Skeletal muscle satellite cell (primary cell): ENCODE measurements around the gene ENTHD1.
"Not testable (repeated sequence)": the region's sequence is repeated elsewhere in the genome, so short reads cannot be mapped to it uniquely, and the experiment has no call there.

Experiments
- H3K27me3 ChIP-seq: 2 replicates; pipeline ENCODE4 v1.7.0; 2013; ENCODE audit warnings: low read length; ENCODE audit not compliant: control insufficient read depth, insufficient read depth
- H3K36me3 ChIP-seq: 2 replicates; pipeline ENCODE4 v1.7.0; 2013; ENCODE audit warnings: mild to moderate bottlenecking, control low read depth, low read length; ENCODE audit not compliant: insufficient read depth
- H3K4me1 ChIP-seq: 2 replicates; pipeline ENCODE4 v1.7.0; 2013; ENCODE audit warnings: low read length; ENCODE audit not compliant: control insufficient read depth, insufficient read depth
- H3K4me2 ChIP-seq: 2 replicates; pipeline ENCODE4 v1.7.0; 2013; ENCODE audit warnings: mild to moderate bottlenecking, low read length
- H3K4me3 ChIP-seq: 2 replicates; pipeline ENCODE4 v1.7.0; 2013; ENCODE audit warnings: low read length
- H3K9ac ChIP-seq: 2 replicates; pipeline ENCODE4 v1.7.0; 2013; ENCODE audit warnings: mild to moderate bottlenecking, low read depth, low read length, moderate library complexity
- H3K9me3 ChIP-seq: replicated peaks from 2 replicates; pipeline ENCODE4 v1.7.0; 2013; ENCODE audit warnings: mild to moderate bottlenecking, control low read depth, low read length

The ENTHD1 gene

GRCh38 chr22:39734866-39735265, 158.7 kb downstream of the ENTHD1 start:
- no peaks in the 10 kb centered on the region for H3K9me3 ChIP-seq
- H3K4me3 ChIP-seq: no peak overlapping the region
- peaks cover 45% of the 10 kb centered on the region for H3K27me3 ChIP-seq
- H3K9ac ChIP-seq: no peak overlapping the region
- no peaks in the 10 kb centered on the region for H3K36me3 ChIP-seq
- H3K4me2 ChIP-seq: no peak overlapping the region
- H3K4me1 ChIP-seq: no peaks in the 10 kb centered on the region

- H3K4me2 ChIP-seq, H3K4me3 ChIP-seq, H3K9me3 ChIP-seq, H3K36me3 ChIP-seq, H3K4me1 ChIP-seq, H3K9ac ChIP-seq: not testable (repeated sequence)
- H3K27me3 ChIP-seq: peaks cover 45% of the 10 kb centered on the region
Observed at GRCh38 chr22:39734046-39734445, 159.5 kb downstream of the ENTHD1 start.

GRCh38 chr22:39733191-39733590, 160.4 kb downstream of the ENTHD1 start:
- H3K9me3 ChIP-seq: no peaks in the 10 kb centered on the region
- H3K36me3 ChIP-seq: no peaks in the 10 kb centered on the region
- no peaks in the 10 kb centered on the region for H3K4me1 ChIP-seq
- H3K9ac ChIP-seq: no peak overlapping the region
- H3K4me3 ChIP-seq: no peak overlapping the region
- peaks cover 44% of the 10 kb centered on the region for H3K27me3 ChIP-seq
- H3K4me2 ChIP-seq: no peak overlapping the region

- H3K4me3 ChIP-seq: no peak overlapping the region
- no peaks in the 10 kb centered on the region for H3K36me3 ChIP-seq
- no peaks in the 10 kb centered on the region for H3K4me1 ChIP-seq
- H3K9ac ChIP-seq: no peak overlapping the region
- H3K4me2 ChIP-seq: no peak overlapping the region
- H3K9me3 ChIP-seq: no peaks in the 10 kb centered on the region
- H3K27me3 ChIP-seq: peaks cover 42% of the 10 kb centered on the region
Observed at GRCh38 chr22:39732625-39733024, 160.9 kb downstream of the ENTHD1 start.

GRCh38 chr22:39731881-39732555, 161.5 kb downstream of the ENTHD1 start:
- H3K9ac ChIP-seq: no peak overlapping the region
- H3K4me3 ChIP-seq: no peak overlapping the region
- peaks cover 42% of the 10 kb centered on the region for H3K27me3 ChIP-seq
- H3K36me3 ChIP-seq: no peaks in the 10 kb centered on the region
- H3K4me1 ChIP-seq: no peaks in the 10 kb centered on the region
- H3K9me3 ChIP-seq: no peaks in the 10 kb centered on the region
- no peak overlapping the region for H3K4me2 ChIP-seq

- no peaks in the 10 kb centered on the region for H3K36me3 ChIP-seq
- H3K4me3 ChIP-seq: no peak overlapping the region
- H3K4me2 ChIP-seq: no peak overlapping the region
- no peaks in the 10 kb centered on the region for H3K4me1 ChIP-seq
- H3K9ac ChIP-seq: no peak overlapping the region
- H3K27me3 ChIP-seq: peaks cover 44% of the 10 kb centered on the region
- H3K9me3 ChIP-seq: no peaks in the 10 kb centered on the region
Observed at GRCh38 chr22:39731481-39731880, 162.1 kb downstream of the ENTHD1 start.

GRCh38 chr22:39729141-39729934, 164.2 kb downstream of the ENTHD1 start:
- Histone ChIP-seq H3K4me3 (no peak overlapping the region), H3K4me1 (no peaks in the 10 kb centered on the region), H3K9me3 (no peaks in the 10 kb centered on the region), H3K9ac (no peak overlapping the region), H3K27me3 (peaks cover 39% of the 10 kb centered on the region), H3K4me2 (no peak overlapping the region), H3K36me3 (no peaks in the 10 kb centered on the region)

GRCh38 chr22:39728236-39728860, 165.2 kb downstream of the ENTHD1 start:
- peaks cover 38% of the 10 kb centered on the region for H3K27me3 ChIP-seq

GRCh38 chr22:39727541-39727940, 166.0 kb downstream of the ENTHD1 start:
- Histone ChIP-seq H3K27me3 (peaks cover 32% of the 10 kb centered on the region), H3K9me3 (no peaks in the 10 kb centered on the region), H3K4me1 (no peaks in the 10 kb centered on the region), H3K36me3 (no peaks in the 10 kb centered on the region), H3K9ac (no peak overlapping the region), H3K4me2 (no peak overlapping the region), H3K4me3 (no peak overlapping the region)

More at GRCh38 chr22:39728236-39728860, 165.2 kb downstream of the ENTHD1 start:
- no peaks in the 10 kb centered on the region for H3K4me1 ChIP-seq
- H3K4me3 ChIP-seq: no peak overlapping the region
- no peak overlapping the region for H3K4me2 ChIP-seq
- H3K9me3 ChIP-seq: no peaks in the 10 kb centered on the region
- no peaks in the 10 kb centered on the region for H3K36me3 ChIP-seq
- H3K9ac ChIP-seq: no peak overlapping the region

- Histone ChIP-seq H3K9ac (no peak overlapping the region), H3K4me2 (no peak overlapping the region), H3K36me3 (no peaks in the 10 kb centered on the region), H3K4me1 (no peaks in the 10 kb centered on the region), H3K9me3 (no peaks in the 10 kb centered on the region), H3K4me3 (no peak overlapping the region), H3K27me3 (peaks cover 44% of the 10 kb centered on the region)
Observed at GRCh38 chr22:39725351-39726035, 168.1 kb downstream of the ENTHD1 start.

- Histone ChIP-seq H3K27me3 (peaks cover 49% of the 10 kb centered on the region), H3K4me1 (no peaks in the 10 kb centered on the region), H3K36me3 (no peaks in the 10 kb centered on the region)
Observed at GRCh38 chr22:39724857-39725256, 168.7 kb downstream of the ENTHD1 start.

More at GRCh38 chr22:39724857-39725256, 168.7 kb downstream of the ENTHD1 start:
- no peak overlapping the region for H3K4me2 ChIP-seq
- H3K9me3 ChIP-seq: no peaks in the 10 kb centered on the region
- H3K4me3 ChIP-seq: no peak overlapping the region
- H3K9ac ChIP-seq: no peak overlapping the region
